HG03432 (cell line): ENCODE measurements around the gene SHC3.

Source experiments
- ATAC-seq: cut with Tn5 transposase; IDR thresholded peaks from one replicate; pipeline ENCODE4 v1.9.1; 2021; ENCODE audit warnings: mild to moderate bottlenecking, moderate library complexity; ENCODE audit not compliant: unreplicated experiment

The SHC3 gene

GRCh38 chr9:89060790-89061189 lies 117.8 kb downstream of the SHC3 start:
- no peak for ATAC-seq

- no peak for ATAC-seq
Measured at GRCh38 chr9:89059925-89060506, 118.6 kb downstream of the SHC3 start.

GRCh38 chr9:89058906-89059305 lies 119.7 kb downstream of the SHC3 start:
- ATAC-seq, result no peak

GRCh38 chr9:89054865-89055495 lies 123.6 kb downstream of the SHC3 start:
- no peak for ATAC-seq

- no peak for ATAC-seq
Measured at GRCh38 chr9:89053301-89053700, 125.3 kb downstream of the SHC3 start.

GRCh38 chr9:89052470-89053097 lies 126.0 kb downstream of the SHC3 start:
- ATAC-seq, result no peak

GRCh38 chr9:89051421-89052025 lies 127.1 kb downstream of the SHC3 start:
- ATAC-seq, result no peak

- ATAC-seq, result no peak
Measured at GRCh38 chr9:89049646-89050045, 129.0 kb downstream of the SHC3 start.

- ATAC-seq, result no peak
Measured at GRCh38 chr9:89048616-89049015, 130.0 kb downstream of the SHC3 start.

GRCh38 chr9:89047667-89048066 lies 131.0 kb downstream of the SHC3 start:
- no peak for ATAC-seq

- no peak for ATAC-seq
Measured at GRCh38 chr9:89046832-89047231, 131.8 kb downstream of the SHC3 start.

- ATAC-seq, result no peak
Measured at GRCh38 chr9:89044881-89045280, 133.7 kb downstream of the SHC3 start.

- ATAC-seq, result no peak
Measured at GRCh38 chr9:89044104-89044503, 134.5 kb downstream of the SHC3 start.

GRCh38 chr9:89042984-89043383 lies 135.6 kb downstream of the SHC3 start:
- no peak for ATAC-seq

- ATAC-seq, result no peak
Measured at GRCh38 chr9:89039664-89040063, 139.0 kb downstream of the SHC3 start.

GRCh38 chr9:89039104-89039465 lies 139.5 kb downstream of the SHC3 start:
- no peak for ATAC-seq

GRCh38 chr9:89038382-89039103 lies 140.1 kb downstream of the SHC3 start:
- ATAC-seq, result no peak

GRCh38 chr9:89037891-89038290 lies 140.7 kb downstream of the SHC3 start:
- ATAC-seq, result no peak

GRCh38 chr9:89037346-89037745 lies 141.3 kb downstream of the SHC3 start:
- no peak for ATAC-seq

GRCh38 chr9:89036891-89037290 lies 141.7 kb downstream of the SHC3 start:
- no peak for ATAC-seq

- no peak for ATAC-seq
Measured at GRCh38 chr9:89036383-89036782, 142.2 kb downstream of the SHC3 start.

GRCh38 chr9:89032661-89033060 lies 146.0 kb downstream of the SHC3 start:
- ATAC-seq, result no peak
